Medulla oblongata (tissue), 1 donor: ENCODE data around the gene CLSTN2.

ENCODE experiments used
- DNase-seq: peaks from one replicate; pipeline ENCODE4 v3.0.0-alpha.2; 2015; ENCODE audit errors: extremely low spot score

Gene CLSTN2

DNA sequence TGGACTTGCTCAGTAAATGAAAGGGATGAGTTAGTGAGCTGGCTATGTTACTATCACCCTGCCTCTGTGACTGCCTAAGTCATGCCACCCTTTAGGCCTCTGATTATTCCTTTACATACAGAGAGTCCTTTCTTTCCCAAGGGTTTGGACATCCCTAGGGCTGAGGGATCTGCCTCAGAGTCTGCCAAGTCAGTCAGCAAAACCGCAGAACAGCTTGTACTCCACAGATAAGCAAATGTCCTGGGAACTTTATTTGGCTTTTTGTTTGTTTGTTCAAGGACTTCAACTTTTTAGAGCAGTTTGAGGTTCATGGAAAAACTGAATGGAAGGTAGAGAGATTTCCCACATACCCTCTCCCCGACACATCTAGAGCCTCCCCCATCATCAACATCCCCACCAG lies 660.3 kb downstream of the CLSTN2 start:
- DNase-seq: no peak

DNA sequence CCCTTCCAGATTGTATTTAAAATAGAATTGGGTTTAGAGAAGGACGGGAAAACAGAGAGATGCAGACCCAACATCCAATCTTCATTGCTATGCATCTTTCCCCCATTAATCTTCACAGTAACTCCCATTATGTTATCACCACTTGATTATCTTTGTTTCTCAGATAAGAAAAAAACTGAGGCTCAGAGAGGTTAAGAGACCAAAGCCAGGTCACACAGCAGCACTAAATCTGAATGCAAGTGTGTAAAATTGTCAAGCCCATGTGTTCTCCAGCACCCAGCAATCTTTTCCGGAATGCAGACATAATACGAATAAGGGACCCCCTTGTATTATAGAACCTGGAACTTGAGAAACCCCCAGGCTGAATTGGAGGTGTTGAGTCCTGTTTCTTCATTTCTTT lies 662.4 kb downstream of the CLSTN2 start:
- DNase-seq: no peak

DNA sequence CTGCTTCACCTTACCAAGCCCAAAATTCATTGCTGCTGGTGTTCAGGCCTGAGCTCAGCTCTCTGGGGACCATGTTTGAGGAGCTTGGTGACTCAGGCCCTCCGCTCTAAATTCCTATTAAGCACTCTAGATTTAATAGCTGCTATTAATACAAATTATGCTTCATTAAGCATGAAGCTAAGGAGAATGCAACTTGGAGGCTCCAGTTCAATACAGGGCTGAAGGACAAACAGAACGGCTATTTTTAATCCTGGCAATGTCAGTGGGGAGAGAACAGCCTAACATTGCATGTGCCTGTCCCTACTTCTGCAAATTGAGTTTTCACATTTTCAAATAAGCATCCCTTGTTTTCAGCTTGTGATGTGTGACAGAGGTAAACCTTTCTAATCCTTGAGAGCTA lies 662.8 kb downstream of the CLSTN2 start:
- DNase-seq: no peak

DNA sequence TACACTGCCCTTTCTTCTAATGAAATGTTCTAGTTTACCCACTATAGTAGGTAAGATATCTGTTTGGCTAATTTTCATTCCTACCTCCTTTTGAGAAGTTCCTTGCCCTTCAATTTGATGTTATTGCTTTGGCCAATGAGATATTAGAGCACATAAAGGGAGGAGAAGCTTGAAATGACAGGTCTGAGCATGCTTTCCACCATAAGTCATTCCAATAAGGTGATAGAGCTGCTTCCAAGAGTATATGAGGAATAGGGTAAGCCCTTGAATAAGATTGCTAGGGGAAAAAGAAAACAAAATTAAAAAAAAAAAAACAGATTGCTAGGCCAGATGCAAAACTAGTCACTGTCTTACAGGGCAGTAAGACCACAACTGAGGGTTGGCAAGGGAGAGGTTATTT lies 664.0 kb downstream of the CLSTN2 start:
- no peak for DNase-seq

DNA sequence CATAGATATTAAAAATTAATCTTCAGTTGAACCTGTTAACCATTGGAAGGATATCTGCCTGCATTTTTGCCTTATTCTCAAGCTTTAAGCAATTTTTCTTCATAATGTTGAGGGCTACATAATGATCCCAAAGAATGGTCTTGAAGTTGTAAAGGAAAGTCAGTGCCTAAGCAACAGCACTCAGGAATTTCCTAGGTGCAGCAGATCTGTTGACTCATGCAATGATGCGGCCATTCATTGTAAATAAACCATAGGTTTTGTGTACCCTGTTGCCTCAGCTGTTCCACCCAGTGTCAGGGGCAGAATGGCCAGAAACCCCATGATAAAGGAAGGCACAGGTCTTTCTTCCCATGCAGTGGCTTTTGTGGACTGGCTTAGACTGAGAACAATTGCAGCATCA lies 664.5 kb downstream of the CLSTN2 start:
- DNase-seq: no peak

DNA sequence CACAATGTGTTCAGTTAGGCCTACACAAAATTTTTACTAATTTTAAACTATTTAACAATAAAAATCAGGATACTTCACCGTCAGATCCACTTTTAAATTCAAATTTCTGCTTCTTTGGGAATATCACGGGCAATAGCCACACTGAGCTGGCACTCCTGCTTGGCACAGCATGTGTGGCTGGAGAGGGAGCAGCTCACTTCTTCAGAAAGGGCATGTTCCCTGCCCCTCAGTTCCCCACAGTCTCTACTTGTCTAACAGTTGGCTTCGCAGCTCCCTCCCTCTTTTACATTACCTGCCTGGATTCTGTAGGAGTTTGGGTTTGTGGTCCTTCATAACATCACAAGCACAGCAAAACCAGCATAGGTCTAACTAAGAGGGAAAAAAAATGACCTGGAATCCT lies 666.9 kb downstream of the CLSTN2 start:
- no peak for DNase-seq

DNA sequence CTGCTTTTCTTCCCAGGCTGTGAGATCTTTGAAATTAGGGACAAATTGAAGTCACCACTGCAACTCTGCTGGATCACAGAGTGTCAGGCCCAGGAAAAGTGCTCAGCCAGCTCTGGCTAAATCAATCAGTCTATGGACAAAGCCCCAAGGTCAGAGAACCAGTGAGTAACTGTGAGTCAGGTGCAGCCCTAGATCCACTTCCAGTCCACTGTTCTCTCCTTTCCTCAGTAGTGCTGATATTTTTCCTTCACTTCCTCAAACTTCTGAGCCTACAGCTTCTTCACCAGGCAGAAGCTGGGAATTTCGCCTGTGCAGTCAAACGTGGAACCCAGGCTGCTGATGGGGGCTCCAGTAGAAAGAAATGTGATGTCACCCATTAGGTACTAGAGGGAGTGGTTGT lies 667.8 kb downstream of the CLSTN2 start:
- no peak for DNase-seq

DNA sequence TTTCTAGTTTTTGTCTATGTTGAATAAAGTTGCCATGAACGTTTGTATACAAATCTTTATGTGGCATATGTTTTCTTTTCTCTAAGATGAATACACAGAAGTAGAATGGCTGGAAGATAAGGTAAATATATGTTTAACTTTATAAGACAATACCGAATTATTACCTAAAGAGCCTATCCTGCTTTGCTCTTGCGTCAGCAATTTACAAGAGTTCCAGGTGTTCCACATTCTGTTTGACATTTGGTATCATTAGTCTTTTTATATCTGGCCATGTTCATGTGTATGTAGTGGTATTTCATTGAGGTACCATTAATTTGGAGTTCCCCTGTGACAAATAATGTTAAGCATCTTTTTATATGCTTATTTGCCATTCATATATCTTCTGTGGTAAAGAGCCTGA lies 668.8 kb downstream of the CLSTN2 start:
- DNase-seq: no peak

DNA sequence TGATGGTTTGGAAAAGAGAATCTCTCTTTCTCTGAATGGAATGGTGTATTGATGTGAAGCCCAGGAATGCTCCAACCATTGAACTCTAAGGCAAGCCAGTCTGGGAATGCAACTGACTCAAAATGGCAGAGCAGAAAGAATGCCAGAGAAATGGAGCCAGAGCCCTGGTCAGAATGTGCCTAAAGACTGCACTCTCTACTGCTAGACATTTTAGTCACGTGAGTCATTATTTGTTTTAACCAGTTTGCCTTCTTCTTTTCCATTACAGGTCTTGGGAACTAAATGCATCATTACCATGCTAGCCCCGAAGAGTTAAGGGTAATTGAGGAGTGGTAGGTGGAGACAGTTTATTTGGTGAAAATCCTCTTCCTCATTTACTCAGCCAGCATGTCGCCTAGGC lies 675.6 kb downstream of the CLSTN2 start:
- no peak for DNase-seq

DNA sequence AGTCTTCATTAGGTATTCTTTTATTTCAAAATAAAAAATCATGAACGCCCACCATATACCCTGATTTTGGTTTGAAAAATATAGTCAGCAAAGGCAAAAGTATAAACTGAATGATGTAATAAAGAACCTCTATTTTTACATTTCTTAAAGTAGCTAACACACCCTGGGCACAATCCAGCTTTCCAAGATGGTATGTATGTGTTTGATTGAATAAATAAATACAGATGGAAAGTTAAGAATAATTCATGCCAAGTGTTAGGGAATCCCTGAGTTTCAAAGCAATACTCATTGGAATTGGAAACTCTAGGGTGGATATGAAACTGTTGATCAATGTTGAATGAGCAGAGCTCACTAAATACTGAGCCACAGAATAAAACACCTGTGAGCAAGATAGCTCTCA lies 679.0 kb downstream of the CLSTN2 start:
- DNase-seq: no peak

DNA sequence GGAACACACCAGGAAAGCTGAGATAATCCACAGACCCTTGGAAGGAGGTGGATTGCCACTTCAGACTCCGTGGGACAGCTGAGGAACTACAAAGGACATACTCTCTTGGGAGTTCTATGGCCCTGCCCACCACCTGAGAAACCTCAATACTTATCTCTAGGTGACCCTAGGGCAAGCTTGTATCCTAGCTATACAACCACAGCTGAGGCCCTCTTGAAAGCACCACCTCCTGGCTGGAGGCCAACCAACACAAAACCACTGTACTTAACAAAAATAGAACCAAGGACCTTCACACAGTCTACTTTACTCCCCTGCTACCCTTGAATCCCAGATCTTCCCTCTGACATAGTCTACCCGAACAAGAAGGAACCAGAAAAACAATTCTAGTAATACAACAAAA lies 682.1 kb downstream of the CLSTN2 start:
- DNase-seq: no peak

DNA sequence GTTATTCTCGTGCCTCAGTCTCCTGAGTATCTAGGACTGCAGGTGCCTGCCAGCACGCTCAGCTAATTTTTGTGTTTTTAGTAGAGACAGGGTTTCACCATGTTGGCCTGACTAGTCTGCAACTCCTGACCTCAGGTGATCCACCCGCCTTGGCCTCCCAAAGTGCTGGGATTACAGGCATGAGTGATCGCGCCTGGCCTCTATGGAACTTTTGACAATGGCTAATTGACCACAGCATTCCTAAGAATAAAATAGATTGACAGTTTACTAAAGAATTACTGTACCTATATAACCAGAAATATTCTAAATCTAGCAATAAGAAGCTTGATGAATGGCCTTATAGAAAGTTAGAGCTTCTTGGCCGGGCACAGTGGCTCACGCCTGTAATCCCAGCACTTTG lies 691.9 kb downstream of the CLSTN2 start:
- DNase-seq: no peak
